GM18498 (cell line): ENCODE data around the gene LDHA.

Source experiments
- ATAC-seq: cut with Tn5 transposase; IDR thresholded peaks from one replicate; pipeline ENCODE4 v1.9.1; 2021; ENCODE audit warnings: mild to moderate bottlenecking, moderate library complexity; ENCODE audit not compliant: unreplicated experiment

The LDHA gene

DNA sequence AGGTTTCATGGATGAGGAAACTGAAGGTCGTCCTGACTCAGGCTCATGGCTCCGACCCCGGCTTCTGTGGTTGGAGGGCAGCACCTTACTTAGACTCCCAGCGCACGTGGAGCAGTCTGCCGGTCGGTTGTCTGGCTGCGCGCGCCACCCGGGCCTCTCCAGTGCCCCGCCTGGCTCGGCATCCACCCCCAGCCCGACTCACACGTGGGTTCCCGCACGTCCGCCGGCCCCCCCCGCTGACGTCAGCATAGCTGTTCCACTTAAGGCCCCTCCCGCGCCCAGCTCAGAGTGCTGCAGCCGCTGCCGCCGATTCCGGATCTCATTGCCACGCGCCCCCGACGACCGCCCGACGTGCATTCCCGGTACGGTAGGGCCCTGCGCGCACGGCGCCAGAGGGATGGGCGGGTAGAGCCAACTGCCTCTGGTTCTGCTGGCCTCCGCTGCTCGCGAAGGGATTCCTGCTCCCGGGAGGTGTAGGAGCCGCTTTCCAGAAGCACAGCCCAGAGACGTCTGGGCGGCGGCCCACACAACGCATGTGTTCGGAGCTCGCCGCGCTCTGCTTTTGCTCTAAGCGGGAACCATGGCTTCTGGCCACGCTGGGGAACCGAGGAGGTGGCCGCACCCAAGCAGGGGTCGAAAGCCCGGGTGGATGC, at the start of gene LDHA:
Gene LDHA (plus strand): TSS at position 289 of the 653 bp plus-strand sequence. CDS start 2,280 bp downstream, outside the sequence.
- ATAC-seq = peak; percentile 74

- no peak for ATAC-seq
Measured at GRCh38 chr11:18347471-18348125, 46.8 kb upstream of the LDHA start.

DNA sequence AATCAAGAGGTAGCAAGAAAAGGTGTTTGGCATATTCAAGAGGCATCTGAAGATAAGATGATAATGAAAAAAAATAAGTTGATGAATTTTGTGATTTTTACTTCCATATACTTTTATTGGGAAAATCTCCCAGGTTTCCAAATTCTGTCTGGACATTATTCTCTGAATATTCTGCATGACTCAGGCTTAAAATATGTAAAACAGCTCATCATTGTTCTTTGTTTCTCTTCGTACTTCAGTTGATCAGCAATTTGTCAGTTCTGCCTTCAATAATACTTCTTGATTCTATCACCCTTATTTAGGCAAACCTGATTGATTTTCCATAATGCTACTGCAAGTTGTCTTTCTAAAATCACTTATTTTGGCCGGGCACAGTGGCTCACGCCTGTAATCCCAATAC, 41.8 kb upstream of the LDHA start:
- ATAC-seq = no peak

GRCh38 chr11:18358646-18359045, 35.7 kb upstream of the LDHA start:
- ATAC-seq = no peak

- ATAC-seq = no peak
Measured at GRCh38 chr11:18361154-18361553, 33.2 kb upstream of the LDHA start.

DNA sequence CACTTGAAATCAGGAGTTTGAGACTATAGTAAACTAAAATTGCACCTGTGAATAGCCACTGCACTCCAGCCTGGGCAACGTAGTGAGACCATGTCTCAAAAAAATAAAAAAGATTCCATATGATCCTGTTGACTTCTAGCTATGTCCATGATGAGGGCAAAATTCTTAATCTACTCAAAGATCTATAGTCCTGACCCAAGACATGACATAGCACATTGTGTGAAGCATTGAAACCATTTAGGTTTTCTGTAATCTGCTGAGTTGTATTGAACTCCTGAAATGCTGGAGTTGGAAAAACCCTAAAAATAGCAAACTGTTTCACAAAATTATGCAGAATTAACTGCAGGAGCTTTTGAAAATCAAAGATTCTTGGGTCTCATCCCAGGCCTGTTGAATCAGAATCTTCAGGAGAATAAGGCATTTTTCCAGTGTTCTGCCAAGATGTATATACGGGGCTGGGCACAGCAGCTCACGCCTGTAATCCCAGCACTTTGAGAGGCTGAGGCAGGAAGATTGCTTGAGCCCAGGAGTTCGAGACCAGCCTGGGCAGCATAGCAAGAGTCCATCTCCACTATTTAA, 29.8 kb upstream of the LDHA start:
- ATAC-seq = no peak

- no peak for ATAC-seq
Measured at GRCh38 chr11:18365741-18366140, 28.6 kb upstream of the LDHA start.

GRCh38 chr11:18366286-18366685, 28.1 kb upstream of the LDHA start:
- no peak for ATAC-seq

DNA sequence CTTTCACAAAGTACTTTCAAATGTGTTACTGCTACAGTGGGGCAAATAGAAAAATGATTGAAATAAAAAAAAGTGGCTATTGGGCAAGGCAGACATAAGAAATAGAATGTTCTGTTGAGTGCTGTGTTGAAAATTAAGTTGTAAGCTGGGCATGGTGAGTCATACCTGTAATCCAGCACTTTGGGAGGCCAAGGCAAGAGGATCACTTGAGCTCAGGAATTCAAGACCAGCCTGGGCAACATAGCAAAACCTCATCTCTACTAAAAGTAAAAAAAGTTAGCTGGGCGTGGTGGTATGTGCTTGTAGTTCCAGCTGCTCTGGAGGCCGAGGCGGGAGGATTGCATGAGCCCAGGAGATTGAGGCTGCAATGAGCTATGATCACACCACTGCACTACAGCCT, 26.9 kb upstream of the LDHA start:
- ATAC-seq = no peak

DNA sequence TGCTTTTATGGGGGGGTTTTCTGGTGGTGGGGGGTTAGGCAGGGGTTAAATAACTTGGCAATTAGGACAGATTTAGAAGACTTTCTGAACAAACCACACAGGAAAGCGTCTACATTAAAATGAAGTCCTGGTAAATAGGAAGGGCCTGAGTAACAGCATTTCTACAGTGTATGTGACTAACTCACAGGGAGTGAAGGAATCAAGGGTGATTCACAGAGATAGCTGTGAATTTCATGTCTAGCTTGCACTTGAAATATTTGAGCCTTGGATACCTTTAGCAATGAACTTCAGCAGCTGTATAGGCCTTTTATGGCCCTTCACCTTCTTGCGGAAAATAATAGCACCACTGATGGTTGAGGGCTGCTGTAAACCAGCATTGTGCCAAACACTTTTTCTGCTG, 26.1 kb upstream of the LDHA start:
- no peak for ATAC-seq

DNA sequence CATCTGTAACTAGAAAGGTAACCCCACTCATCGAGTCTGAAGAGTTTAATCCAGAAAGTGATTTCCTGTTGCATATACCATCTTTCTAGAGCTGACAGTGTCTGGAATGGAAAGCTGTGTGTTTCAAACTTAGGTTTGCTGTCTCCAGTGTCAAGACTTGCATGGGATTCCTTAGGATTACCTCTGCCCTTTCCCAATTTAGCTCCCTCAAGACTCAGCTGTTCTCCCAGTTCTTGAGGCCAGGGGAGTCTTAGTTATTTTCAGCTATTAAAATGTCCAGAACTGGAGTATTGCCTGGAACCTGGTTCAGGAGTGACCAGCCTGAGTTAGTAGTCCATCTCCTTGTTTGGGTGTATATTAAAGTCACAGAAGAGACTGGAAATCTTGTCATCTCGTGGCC, 25.0 kb upstream of the LDHA start:
- ATAC-seq = no peak

- ATAC-seq = no peak
Measured at GRCh38 chr11:18371279-18371678, 23.1 kb upstream of the LDHA start.

- ATAC-seq = no peak
Measured at GRCh38 chr11:18372201-18372600, 22.2 kb upstream of the LDHA start.

GRCh38 chr11:18374956-18375355, 19.4 kb upstream of the LDHA start:
- no peak for ATAC-seq

DNA sequence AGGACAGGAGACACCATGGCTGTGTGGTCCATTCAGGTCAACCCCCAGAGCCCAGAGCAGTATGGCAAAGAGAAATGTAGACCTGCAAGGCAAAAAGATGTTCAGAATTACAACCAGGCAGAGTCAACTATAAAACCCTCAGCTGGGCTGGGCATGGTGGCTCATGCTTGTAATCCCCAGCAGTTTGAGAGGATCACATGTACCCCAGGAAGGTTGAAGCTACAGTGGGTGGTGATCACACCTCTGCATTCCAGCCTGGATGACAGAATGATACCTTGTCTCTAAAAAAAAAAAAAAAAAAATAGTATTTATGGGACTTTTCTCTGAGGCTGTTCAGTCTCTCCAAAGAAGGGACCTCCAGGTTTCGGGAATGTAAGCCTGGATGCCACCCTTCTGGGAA, 18.4 kb upstream of the LDHA start:
- no peak for ATAC-seq

DNA sequence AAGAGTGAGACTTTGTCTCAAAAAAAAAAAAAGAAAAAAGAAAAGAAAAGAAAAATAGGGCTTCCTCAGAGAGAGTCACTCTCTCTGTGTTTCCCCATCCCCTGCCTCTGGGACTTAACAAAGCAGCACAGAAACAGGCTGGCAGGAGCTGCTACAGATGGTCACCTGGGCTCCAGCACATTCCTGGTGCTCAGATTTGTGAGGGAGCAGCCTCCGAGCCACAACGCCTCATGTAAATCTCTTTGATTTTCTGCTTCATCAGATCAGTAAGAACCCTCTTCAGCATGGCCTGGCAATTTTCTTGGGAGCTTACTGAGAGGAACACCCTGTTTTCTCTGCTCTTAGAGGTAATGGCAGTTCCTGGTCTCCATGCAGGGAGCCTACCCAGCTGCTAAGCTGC, 15.2 kb upstream of the LDHA start:
- no peak for ATAC-seq

DNA sequence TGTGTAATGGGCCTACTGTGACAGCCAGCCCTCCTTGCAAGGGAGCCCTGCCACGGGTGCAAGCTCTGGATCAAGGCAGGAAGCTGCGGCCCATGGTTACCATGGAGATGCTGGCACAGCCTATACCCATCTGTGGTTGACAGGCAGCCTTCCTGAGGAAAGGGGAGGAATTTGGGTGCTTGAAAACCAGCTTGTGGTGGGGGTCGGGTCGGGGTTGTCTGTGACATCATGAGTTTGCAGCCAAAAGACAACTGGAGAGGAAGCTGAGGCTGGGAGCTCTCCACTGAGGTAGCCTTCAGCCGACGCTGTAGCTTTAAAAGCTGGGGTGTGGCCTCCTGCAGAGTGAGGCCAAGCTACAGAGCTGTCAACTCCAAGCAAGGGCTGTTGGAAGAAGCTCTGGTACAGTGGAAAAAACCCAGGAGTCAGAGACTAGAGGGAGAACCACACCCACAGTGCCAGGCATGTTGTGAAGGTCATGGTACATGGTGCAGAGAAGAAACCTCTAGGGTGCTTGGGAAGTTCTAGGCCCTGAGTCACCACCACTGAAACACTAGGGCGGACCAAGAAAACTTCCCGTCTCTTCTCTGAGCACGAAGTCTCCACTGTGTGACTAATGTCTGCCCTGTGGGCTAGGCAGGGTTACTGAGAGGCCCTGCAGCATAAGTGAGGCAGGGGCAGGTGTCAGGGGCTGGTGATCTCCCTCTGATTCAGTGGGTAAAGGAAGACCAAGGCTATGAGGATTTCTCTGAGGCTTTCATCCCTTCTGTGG, 10.8 kb upstream of the LDHA start:
- peak; percentile 82 for ATAC-seq

GRCh38 chr11:18384157-18384641, 10.2 kb upstream of the LDHA start:
- ATAC-seq = peak; percentile 72

DNA sequence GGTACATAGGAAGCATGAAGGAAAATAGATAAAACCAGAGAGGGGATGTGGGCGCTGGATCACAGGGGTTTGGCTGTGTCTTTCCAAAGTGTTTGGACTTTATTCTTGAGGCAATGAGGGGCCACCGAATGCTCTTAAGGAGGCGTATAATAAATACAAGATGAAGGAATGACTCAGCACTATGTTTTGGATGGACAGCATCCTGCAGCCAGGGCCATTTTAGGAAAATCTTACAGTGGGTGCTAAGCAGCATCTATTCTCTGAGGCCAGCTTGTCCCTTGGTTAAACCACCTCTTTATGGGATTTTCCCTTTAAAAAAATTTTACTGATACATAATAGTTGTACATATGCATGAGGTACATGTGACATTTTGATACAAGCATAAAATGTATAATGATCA, 4.3 kb upstream of the LDHA start:
- ATAC-seq = no peak

DNA sequence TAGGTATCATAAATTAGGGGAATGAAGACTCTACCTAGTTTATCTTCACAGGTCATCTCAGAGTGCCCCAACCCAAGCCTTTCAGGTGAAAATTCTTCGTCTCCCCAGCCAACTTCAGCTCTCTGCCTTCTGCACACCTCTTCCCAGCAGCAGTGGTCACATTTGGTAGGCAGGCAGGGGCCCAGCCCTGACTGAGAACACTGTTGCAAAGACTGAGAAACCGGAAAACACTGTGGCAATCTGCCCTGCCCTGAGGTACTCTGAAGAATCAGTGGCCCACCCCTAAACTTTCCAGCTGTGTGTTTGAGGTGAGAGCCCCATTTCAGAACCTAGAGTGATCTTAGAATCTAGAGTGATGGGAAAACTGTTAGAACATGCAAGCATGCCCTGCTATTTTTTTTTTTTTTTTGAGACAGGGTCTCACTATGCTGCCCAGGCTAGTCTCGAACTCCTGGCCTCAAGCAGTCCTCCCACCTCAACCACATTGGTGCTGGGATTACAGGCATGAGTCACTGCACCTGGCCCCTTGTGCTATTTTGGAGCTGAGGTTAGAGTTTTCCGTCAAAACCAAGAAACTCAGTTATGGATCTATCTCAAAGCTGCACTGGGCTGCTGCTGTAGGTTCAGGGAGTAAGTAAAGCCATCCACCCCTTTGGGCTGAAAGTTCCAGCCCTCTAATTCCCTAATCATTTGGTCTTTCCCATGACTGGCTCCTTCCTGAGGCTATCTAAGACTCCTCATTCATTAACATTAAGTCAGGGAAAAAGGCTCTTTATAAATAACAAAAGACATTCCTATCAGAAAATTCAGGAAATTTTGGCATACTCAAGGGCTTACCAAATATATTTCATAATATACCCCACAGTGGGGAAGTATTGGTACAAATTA, 1.7 kb upstream of the LDHA start:
- no peak for ATAC-seq
